Measurements from ENCODE around the gene HACE1.
"Not testable (repeated sequence)": the region's sequence is repeated elsewhere in the genome, so short reads cannot be mapped to it uniquely, and the experiment has no call there.

The HACE1 gene

GRCh38 chr6:104855507-104855906 lies 4.2 kb downstream of the HACE1 start:
- no peak overlapping the region for H3K27ac ChIP-seq
- TF ChIP-seq CTCF (IDR thresholded peaks at IDR 0.05) = no peak
- no peak for TF ChIP-seq ZFX (IDR thresholded peaks at IDR 0.05; ENCODE audit: borderline replicate concordance)

GRCh38 chr6:104847721-104848120 lies 12.0 kb downstream of the HACE1 start:
- H3K27ac ChIP-seq = not testable (repeated sequence)

GRCh38 chr6:104843229-104843628 lies 16.5 kb downstream of the HACE1 start:
- TF ChIP-seq ZFX (IDR thresholded peaks at IDR 0.05; ENCODE audit: borderline replicate concordance) (no peak), CTCF (IDR thresholded peaks at IDR 0.05) (no peak)
- no peak overlapping the region for H3K27ac ChIP-seq

- H3K27ac ChIP-seq = no peak overlapping the region
- no peak for TF ChIP-seq ZFX (IDR thresholded peaks at IDR 0.05; ENCODE audit: borderline replicate concordance)
- no peak for TF ChIP-seq CTCF (IDR thresholded peaks at IDR 0.05)
Measured at GRCh38 chr6:104837158-104837557, 22.6 kb downstream of the HACE1 start.

- H3K27ac ChIP-seq = not testable (repeated sequence)
Measured at GRCh38 chr6:104836479-104837020, 23.2 kb downstream of the HACE1 start.

GRCh38 chr6:104835782-104836181 lies 23.9 kb downstream of the HACE1 start:
- no peak for TF ChIP-seq ZFX (IDR thresholded peaks at IDR 0.05; ENCODE audit: borderline replicate concordance)
- no peak for TF ChIP-seq CTCF (IDR thresholded peaks at IDR 0.05)
- H3K27ac ChIP-seq = no peak overlapping the region

- TF ChIP-seq ZFX (IDR thresholded peaks at IDR 0.05; ENCODE audit: borderline replicate concordance) (no peak), CTCF (IDR thresholded peaks at IDR 0.05) (no peak)
- no peak overlapping the region for H3K27ac ChIP-seq
Measured at GRCh38 chr6:104829183-104829958, 30.3 kb downstream of the HACE1 start.

GRCh38 chr6:104828478-104828877 lies 31.2 kb downstream of the HACE1 start:
- TF ChIP-seq CTCF (IDR thresholded peaks at IDR 0.05) (no peak), ZFX (IDR thresholded peaks at IDR 0.05; ENCODE audit: borderline replicate concordance) (no peak)

GRCh38 chr6:104820820-104821219 lies 38.9 kb downstream of the HACE1 start:
- H3K27ac ChIP-seq = not testable (repeated sequence)

More at GRCh38 chr6:104828478-104828877, 31.2 kb downstream of the HACE1 start:
- H3K27ac ChIP-seq = no peak overlapping the region

All from 22Rv1 (cell line).